ENCODE results near the gene SYTL3.

SYTL3 gene

DNA sequence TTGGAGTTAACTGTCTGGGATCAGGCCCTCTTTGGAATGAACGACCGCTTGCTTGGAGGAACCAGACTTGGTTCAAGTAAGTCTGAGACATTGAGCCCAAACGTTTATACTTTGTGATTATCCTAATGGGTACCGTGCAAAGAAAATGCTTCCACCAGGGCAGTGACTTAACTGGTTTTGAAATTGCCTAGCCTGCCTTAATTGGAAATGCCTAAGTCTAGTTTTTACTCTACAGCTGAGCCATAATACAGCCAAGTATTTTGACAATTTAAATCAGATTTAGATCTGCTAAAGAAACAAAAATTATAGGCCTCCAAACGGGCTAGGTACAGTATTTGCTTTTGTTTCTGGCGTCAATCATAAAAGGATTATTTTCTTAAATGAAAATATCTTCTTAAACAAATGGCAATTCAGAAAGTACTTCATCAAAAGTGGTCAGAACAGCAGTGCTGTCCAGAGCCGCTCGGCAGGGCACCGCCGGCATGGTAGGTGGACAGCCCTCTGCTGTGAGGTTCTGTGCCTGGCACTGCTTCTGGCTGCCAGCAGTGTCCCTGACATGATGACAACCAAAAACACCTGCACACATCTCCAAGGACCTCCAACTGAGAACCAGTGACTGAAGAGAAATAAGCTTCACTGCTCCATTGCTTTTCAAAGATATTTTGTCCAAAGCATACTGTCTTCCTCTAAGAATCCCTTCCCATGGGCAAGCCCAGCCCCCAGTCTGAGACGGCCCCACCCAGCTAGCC is 113.8 kb downstream of the SYTL3 start:
- no peak for DNase-seq (ENCODE audit: extremely low read depth, low read depth)
- TF ChIP-seq, protein P1, sequence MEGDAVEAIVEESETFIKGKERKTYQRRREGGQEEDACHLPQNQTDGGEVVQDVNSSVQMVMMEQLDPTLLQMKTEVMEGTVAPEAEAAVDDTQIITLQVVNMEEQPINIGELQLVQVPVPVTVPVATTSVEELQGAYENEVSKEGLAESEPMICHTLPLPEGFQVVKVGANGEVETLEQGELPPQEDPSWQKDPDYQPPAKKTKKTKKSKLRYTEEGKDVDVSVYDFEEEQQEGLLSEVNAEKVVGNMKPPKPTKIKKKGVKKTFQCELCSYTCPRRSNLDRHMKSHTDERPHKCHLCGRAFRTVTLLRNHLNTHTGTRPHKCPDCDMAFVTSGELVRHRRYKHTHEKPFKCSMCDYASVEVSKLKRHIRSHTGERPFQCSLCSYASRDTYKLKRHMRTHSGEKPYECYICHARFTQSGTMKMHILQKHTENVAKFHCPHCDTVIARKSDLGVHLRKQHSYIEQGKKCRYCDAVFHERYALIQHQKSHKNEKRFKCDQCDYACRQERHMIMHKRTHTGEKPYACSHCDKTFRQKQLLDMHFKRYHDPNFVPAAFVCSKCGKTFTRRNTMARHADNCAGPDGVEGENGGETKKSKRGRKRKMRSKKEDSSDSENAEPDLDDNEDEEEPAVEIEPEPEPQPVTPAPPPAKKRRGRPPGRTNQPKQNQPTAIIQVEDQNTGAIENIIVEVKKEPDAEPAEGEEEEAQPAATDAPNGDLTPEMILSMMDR (IDR thresholded peaks at IDR 0.05; ENCODE audit: low read depth, low read length) = no peak

DNA sequence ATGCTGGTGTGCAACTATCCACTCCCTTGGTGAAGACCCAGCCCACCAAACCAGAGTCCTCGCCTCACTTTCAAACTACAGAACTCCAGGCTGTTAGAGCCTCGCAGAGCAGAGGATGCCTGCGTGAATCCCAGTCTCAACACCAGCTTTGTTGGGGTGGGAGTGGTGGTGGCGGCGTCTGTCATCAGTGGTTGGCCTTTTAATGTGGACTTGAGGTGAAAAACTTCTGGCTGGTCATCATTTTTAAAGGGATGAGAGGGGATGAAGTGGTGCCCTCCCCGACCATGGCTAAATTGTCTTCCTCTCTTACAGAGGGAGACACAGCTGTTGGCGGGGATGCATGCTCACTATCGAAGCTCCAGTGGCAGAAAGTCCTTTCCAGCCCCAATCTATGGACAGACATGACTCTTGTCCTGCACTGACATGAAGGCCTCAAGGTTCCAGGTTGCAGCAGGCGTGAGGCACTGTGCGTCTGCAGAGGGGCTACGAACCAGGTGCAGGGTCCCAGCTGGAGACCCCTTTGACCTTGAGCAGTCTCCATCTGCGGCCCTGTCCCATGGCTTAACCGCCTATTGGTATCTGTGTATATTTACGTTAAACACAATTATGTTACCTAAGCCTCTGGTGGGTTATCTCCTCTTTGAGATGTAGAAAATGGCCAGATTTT is 114.5 kb downstream of the SYTL3 start:
- TF ChIP-seq, protein P1 (IDR thresholded peaks at IDR 0.05; ENCODE audit: low read depth, low read length) = no peak
- DNase-seq (ENCODE audit: extremely low read depth, low read depth) = no peak

DNA sequence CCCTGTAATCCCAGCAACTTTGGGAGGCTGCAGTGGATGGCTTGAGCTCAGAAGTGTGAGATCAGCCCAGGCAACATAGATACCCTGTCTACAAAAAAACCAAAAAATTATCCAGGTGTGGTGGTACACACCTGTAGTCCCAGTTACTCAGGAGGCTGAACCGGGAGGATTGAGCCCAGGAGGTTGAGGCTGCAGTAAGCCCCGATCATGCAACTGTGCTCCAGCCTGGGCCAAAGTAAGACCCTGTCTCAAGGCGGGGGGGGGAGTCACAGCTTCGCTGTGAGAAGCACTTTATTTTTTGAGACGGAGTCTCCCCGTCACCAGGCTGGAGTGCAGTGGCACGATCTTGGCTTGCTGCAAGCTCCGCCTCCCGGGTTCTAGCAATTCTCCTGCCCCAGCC is 115.1 kb downstream of the SYTL3 start:
- TF ChIP-seq, protein P1 (IDR thresholded peaks at IDR 0.05; ENCODE audit: low read depth, low read length) = no peak
- no peak for DNase-seq (ENCODE audit: extremely low read depth, low read depth)

DNA sequence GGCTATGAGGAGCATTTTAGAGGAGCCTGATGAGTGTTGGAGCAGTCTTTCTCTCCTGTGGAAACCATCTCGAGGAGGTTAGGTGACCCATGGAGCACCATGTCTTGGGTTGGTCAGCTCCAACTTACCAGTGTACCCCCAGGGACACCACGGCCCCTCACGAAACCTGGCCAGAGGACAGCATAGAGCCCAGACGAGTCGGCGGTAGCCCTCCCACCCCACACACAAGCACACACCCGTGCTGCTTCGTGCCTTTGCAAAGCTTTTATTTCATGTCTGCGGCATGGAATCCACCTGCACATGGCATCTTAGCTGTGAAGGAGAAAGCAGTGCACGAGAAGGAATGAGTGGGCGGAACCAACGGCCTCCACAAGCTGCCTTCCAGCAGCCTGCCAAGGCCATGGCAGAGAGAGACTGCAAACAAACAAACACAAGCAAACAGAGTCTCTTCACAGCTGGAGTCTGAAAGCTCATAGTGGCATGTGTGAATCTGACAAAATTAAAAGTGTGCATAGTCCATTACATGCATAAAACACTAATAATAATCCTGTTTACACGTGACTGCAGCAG is 115.7 kb downstream of the SYTL3 start:
- TF ChIP-seq, protein P1 (IDR thresholded peaks at IDR 0.05; ENCODE audit: low read depth, low read length) = no peak
- DNase-seq (ENCODE audit: extremely low read depth, low read depth) = no peak

DNA sequence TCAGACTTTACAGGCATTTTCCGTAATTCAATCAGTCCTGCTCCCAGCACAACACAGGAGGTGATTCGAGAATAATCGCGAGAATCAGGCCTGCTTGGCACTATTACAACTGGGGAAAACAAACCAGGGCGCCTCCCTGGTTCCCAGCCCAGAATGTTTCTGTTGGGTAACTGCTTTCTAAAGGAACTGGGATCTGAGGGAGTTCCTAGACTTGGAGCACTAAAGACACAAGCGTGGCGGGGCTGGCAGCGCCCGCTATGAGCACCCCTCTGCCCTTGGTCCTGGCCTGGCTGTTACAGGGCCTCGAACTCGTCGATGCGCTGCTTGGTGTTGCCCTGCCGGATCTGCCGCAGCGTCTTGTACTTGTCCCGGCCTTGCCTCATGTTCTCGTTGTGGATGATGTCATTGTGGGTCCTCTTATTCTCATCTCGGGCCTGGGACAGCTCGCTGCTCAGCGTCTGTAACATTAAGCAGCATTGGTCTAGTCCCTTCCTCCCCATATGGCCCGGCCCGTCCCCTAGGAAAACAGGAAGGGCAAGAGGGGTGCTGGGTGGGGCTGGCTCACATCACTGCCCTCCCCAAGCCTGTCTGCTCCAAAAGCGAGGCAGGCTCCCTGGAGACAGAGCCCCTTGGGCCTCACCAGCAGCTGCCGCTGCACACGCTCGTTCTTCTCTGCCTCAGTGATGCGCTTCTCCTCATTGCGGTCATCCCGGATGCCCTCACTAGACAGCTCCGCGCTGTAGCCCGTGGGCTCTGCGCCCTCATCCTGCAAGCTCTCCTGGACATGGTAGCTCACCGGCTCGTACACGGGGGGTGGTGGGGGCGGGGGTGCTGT is 117.0 kb downstream of the SYTL3 start:
- DNase-seq (ENCODE audit: extremely low read depth, low read depth) = no peak
- TF ChIP-seq, protein P1 (IDR thresholded peaks at IDR 0.05; ENCODE audit: low read depth, low read length) = no peak

DNA sequence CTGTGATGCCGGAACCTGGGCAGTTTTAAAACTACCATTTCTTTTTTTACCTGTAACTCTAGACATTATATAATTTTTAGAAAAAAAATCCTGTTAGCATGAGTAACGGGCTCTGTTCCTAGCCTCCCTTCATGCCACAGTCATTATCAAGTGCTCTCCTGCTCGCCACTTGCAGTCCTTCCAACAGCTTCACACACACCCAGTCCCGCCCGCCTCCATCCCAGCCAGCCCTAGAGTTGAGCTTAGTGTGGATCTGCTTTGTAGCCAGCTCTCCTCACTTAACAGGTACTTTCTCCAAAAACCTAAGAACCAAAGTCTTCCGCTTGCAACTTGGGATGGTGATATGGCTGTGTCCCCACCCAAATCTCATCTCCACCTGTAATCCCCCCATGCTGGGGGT is 117.9 kb downstream of the SYTL3 start:
- no peak for DNase-seq (ENCODE audit: extremely low read depth, low read depth)
- TF ChIP-seq, protein P1 (IDR thresholded peaks at IDR 0.05; ENCODE audit: low read depth, low read length) = no peak
